ENCODE measurements around the gene PAX2.

The PAX2 gene

GRCh38 chr10:100750291-100751210 is 5.2 kb downstream of the PAX2 start:
- no peak for DNase-seq (ENCODE audit: low spot score)

GRCh38 chr10:100751211-100751933 is 6.0 kb downstream of the PAX2 start:
- DNase-seq (ENCODE audit: low spot score), result no peak

- DNase-seq (ENCODE audit: low spot score), result no peak
These were observed 10.4 kb downstream of the PAX2 start for GRCh38 chr10:100755821-100756220.

- no peak for DNase-seq (ENCODE audit: low spot score)
These were observed 13.9 kb downstream of the PAX2 start for GRCh38 chr10:100759331-100759730.

GRCh38 chr10:100760726-100761125 is 15.3 kb downstream of the PAX2 start:
- DNase-seq (ENCODE audit: low spot score), result no peak

- no peak for DNase-seq (ENCODE audit: low spot score)
These were observed 15.8 kb downstream of the PAX2 start for GRCh38 chr10:100761191-100761590.

GRCh38 chr10:100763043-100763747 is 17.8 kb downstream of the PAX2 start:
- no peak for DNase-seq (ENCODE audit: low spot score)

GRCh38 chr10:100766693-100767421 is 21.5 kb downstream of the PAX2 start:
- DNase-seq (ENCODE audit: low spot score), result peak; percentile 65

GRCh38 chr10:100767422-100767775 is 22.0 kb downstream of the PAX2 start:
- DNase-seq (ENCODE audit: low spot score), result no peak

GRCh38 chr10:100769481-100769880 is 24.1 kb downstream of the PAX2 start:
- DNase-seq (ENCODE audit: low spot score), result no peak

GRCh38 chr10:100773646-100774045 is 28.3 kb downstream of the PAX2 start:
- DNase-seq (ENCODE audit: low spot score), result no peak

GRCh38 chr10:100774223-100774622 is 28.8 kb downstream of the PAX2 start:
- no peak for DNase-seq (ENCODE audit: low spot score)

GRCh38 chr10:100774876-100775275 is 29.5 kb downstream of the PAX2 start:
- DNase-seq (ENCODE audit: low spot score), result no peak

GRCh38 chr10:100775386-100775785 is 30.0 kb downstream of the PAX2 start:
- DNase-seq (ENCODE audit: low spot score), result no peak

GRCh38 chr10:100775871-100776270 is 30.5 kb downstream of the PAX2 start:
- DNase-seq (ENCODE audit: low spot score), result no peak

- DNase-seq (ENCODE audit: low spot score), result no peak
These were observed 31.3 kb downstream of the PAX2 start for GRCh38 chr10:100776671-100777070.

GRCh38 chr10:100779329-100779728 is 33.9 kb downstream of the PAX2 start:
- DNase-seq (ENCODE audit: low spot score), result no peak

GRCh38 chr10:100780324-100780723 is 34.9 kb downstream of the PAX2 start:
- no peak for DNase-seq (ENCODE audit: low spot score)

- no peak for DNase-seq (ENCODE audit: low spot score)
These were observed 35.8 kb downstream of the PAX2 start for GRCh38 chr10:100781145-100781665.

GRCh38 chr10:100782461-100783244 is 37.3 kb downstream of the PAX2 start:
- DNase-seq (ENCODE audit: low spot score), result no peak
